GM19025 (cell line): ENCODE data around the gene ST3GAL4.

Experiments
- ATAC-seq: cut with Tn5 transposase; IDR thresholded peaks from one replicate; pipeline ENCODE4 v1.9.1; 2021; ENCODE audit warnings: mild to moderate bottlenecking, low read depth, moderate library complexity; ENCODE audit not compliant: unreplicated experiment

ST3GAL4 gene

DNA sequence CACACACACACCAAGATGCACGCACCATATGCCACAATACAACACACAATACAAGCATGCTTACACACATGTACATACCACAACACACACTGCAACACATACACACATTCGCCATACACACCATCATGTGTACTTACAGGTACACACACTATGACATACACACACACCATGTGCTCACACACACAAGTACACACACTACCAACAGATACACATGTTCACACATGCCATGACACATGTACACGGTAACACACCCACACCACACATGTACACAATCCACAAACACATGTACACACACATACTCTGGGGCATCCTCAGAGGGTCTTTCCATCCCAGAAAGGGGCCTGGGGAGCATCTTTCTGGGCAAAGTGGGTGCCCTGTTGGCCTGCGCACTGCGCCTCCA lies 82.2 kb downstream of the ST3GAL4 start:
- ATAC-seq, result no peak

- ATAC-seq, result no peak
Observed at GRCh38 chr11:126438272-126438671, 82.8 kb downstream of the ST3GAL4 start.

DNA sequence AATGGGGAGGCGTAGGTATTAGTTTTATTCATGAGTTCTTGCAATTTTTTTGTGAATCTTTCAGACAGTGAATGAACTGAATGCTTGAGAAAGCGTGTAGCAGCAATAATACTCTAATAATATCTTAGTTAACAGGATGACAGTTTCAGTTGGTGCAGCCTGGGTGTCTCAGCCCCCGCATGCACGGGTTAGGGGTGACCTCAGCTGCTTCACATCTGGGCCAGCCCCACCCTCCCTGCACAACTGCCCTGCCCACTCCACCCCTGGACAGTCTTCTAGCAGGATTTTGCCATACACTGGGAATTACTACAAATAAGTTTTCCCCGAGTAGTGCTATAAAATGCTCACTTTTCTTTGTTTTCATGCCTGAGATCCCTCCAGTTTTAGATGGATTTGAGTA lies 83.2 kb downstream of the ST3GAL4 start:
- ATAC-seq, result no peak

DNA sequence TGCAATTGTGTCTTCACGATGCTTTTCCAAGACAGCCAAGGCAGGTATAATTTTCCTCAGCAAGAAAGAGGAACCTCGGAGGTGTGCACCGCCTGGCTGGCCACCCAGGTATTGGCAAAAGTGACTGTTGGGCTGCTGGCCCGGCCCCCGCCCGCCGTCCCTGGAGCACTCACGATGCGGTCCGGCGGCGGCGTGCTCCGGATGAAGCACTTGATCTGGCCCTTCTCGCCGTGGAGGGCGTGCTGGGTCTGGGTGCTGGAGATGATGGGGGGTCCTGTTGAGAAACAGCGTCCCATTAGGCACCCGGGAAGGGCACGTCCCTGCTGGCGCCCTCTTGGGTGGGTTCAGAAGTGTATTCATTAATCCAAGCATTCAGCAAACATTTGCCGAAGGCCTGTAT lies 84.8 kb downstream of the ST3GAL4 start:
- ATAC-seq, result no peak

- peak; percentile 66 for ATAC-seq
Observed at GRCh38 chr11:126440792-126441514, 85.5 kb downstream of the ST3GAL4 start.

DNA sequence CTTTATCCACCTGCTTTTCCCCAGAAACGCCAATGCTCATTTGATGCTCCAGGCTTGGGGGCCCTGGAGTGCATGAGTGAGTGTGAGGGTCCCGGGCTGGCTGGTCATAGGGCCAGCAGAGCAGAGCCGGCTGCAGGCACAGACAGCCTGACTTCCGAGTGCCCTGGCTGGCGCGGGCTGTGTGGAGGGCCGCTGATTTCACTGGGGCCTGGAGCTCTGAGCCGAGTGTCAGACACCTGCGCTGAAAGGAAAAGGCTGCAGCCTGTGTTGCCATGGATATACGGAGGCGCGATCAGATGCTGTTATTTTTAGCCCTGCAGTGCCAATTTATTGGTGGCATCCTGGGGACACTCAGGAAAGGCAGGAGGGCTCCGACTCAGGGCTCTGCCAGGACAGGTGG lies 87.6 kb downstream of the ST3GAL4 start:
- no peak for ATAC-seq

GRCh38 chr11:126444072-126444471 lies 88.6 kb downstream of the ST3GAL4 start:
- ATAC-seq, result no peak

- ATAC-seq, result no peak
Observed at GRCh38 chr11:126446581-126446980, 91.1 kb downstream of the ST3GAL4 start.

GRCh38 chr11:126450198-126450597 lies 94.7 kb downstream of the ST3GAL4 start:
- ATAC-seq, result no peak

GRCh38 chr11:126450806-126451205 lies 95.3 kb downstream of the ST3GAL4 start:
- no peak for ATAC-seq

GRCh38 chr11:126451211-126451802 lies 95.8 kb downstream of the ST3GAL4 start:
- ATAC-seq, result no peak

GRCh38 chr11:126452241-126453101 lies 97.0 kb downstream of the ST3GAL4 start:
- no peak for ATAC-seq

DNA sequence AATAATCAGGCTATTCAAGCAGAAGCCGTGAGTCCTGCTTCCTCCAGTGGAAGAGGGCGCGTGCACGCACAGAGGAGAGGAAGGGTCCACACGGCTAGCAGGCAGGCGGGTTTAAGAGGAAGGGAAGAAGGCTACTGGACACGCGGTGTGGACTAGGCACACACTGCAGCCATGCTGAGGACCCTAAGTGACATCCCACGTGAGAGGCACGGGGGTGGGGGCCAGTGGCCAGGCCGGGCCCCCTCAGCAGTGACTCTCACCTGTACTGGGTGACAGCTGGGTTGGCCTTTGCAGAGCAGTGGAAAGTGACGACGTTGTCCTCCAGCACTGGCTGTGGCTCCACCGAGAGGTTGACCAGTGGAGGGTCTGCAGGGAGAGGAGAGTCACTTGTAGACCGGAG lies 100.6 kb downstream of the ST3GAL4 start:
- ATAC-seq, result no peak

DNA sequence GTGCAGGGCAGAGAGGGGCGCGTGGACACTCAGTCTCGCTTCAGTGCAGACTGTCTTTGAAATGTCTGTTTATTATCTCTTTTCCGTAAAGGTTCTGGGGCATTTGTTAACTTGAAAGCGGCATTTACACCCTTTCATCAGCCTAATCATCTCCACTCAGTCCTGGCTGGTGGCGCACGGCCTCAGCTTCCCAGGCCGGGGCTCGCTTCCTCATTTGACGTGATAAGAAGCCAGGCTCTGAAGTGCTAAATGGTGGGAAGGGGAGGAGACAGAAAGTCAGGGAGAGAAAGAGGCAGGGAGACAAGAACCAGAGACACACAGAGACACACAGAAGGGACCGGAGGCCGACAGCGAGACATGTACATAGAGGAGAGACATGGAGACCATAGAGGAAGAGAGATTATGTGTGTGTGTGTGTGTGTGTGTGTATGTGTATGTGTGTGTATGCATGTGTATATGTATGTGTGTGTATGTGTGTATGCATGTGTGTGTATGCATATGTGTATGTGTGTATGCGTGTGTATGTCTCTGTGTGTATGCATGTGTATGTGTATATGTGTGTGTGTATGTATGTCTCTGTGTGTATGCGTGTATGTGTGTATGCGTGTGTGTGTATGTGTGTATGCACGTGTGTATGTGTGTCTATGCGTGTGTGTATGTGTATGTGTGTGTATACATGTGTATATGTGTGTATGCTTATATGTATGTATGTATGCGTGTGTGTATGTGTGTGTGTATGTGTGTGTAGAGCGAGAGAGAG lies 101.5 kb downstream of the ST3GAL4 start:
- no peak for ATAC-seq

GRCh38 chr11:126457817-126458216 lies 102.3 kb downstream of the ST3GAL4 start:
- no peak for ATAC-seq

GRCh38 chr11:126459691-126460281 lies 104.3 kb downstream of the ST3GAL4 start:
- no peak for ATAC-seq

GRCh38 chr11:126460417-126461095 lies 105.1 kb downstream of the ST3GAL4 start:
- ATAC-seq, result no peak

- ATAC-seq, result no peak
Observed at GRCh38 chr11:126461096-126461440, 105.6 kb downstream of the ST3GAL4 start.

DNA sequence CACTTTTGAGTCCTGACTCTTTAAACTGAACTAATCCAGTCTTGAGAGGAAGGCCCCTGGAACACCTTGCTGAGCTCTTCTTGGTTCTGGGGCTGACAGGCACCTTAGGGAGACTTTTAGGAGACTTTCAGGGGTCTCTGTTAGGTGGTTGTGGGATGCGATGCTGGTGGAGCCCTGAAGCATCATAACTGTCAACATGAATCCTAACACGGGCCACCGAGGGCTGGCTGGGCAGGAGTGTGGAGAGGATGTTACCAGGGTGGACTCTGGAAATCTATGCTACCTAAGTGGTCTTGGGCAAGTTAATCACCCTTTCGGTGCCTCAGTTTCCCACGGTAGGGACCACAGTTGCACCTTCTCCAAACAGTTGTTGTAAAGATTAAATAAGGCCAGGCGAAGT lies 106.5 kb downstream of the ST3GAL4 start:
- no peak for ATAC-seq

- ATAC-seq, result no peak
Observed at GRCh38 chr11:126462422-126462821, 106.9 kb downstream of the ST3GAL4 start.
